Endothelial cell of umbilical vein (primary cell): ENCODE data around the gene LRCH2. TPM values are rescaled to one million over a fixed set of nuclear protein-coding genes. Genes with fewer than 3 reads are reported as not detected.

Source experiments
- BruUV-seq: library from RNA; stranded (reverse); fragments of 400-500 nt; replicated peaks from 2 replicates; lab custom pipeline; 2021; lab: Mats Ljungman, UMichigan
- CTCF ChIA-PET: fragments of 300-600, 350-600 bp; sonication (Branson Sonifier 250); formaldehyde crosslinking; loops from one replicate; lab custom pipeline; 2021; ENCODE audit warnings: antibody characterized with exemption, inconsistent platforms; lab: Charles Lee
- POLR2A ChIA-PET: fragments of 300-600, 350-600 bp; sonication (Branson Sonifier 250); formaldehyde crosslinking; loops from one replicate; lab custom pipeline; 2021; ENCODE audit warnings: antibody characterized with exemption, inconsistent platforms; lab: Charles Lee
- DNase-seq: peaks from one replicate; pipeline ENCODE4 v3.0.0-alpha.2; 2011; ENCODE audit warnings: low read depth, low spot score
- FAIRE-seq: peaks from 2 replicates; lab custom pipeline; 2011; peaks lifted over from hg19 to GRCh38; lab: Jason Lieb, UNC
- H2AFZ ChIP-seq: 2 replicates; pipeline ENCODE4 v1.6.0; 2012; ENCODE audit warnings: low read depth, low read length, control low read depth, inconsistent platforms
- H3K27ac ChIP-seq: 2 replicates; pipeline ENCODE4 v1.5.1; 2011; ENCODE audit warnings: low read depth, mild to moderate bottlenecking, control low read depth, low read length, moderate library complexity; ENCODE audit not compliant: insufficient read depth
- H3K27me3 ChIP-seq, 2 experiments: 2 replicates each; pipeline versions ENCODE4 v1.6.0 to v1.6.1; 2011; ENCODE audit warnings: low read length in 2 of 2, mixed read lengths in 1 of 2; ENCODE audit not compliant: control insufficient read depth in 2 of 2, insufficient read depth in 2 of 2
- H3K36me3 ChIP-seq, 2 experiments: 2 replicates in 1 of 2; 3 replicates in 1 of 2; pipeline ENCODE4 v1.5.1; 2011; ENCODE audit warnings: low read length in 2 of 2, mild to moderate bottlenecking in 1 of 2, moderate library complexity in 1 of 2; ENCODE audit not compliant: control insufficient read depth in 2 of 2, insufficient read depth in 2 of 2; ENCODE audit errors: extremely low read depth in 1 of 2
- H3K4me1 ChIP-seq: 3 replicates; pipeline ENCODE4 v1.5.1; 2011; ENCODE audit warnings: mild to moderate bottlenecking, low read length; ENCODE audit not compliant: control insufficient read depth, insufficient read depth; ENCODE audit errors: extremely low read depth
- H3K4me2 ChIP-seq: 2 replicates; pipeline ENCODE4 v1.6.1; 2011; ENCODE audit warnings: low read length, control low read depth, mixed read lengths; ENCODE audit not compliant: insufficient read depth
- H3K4me3 ChIP-seq, 3 experiments: fragments of 200-600 bp in 1 of 3; sonication (generic), shearing (Covaris generic) in 1 of 3; replicated peaks in 1 of 3; 2 replicates each; pipeline ENCODE4 v1.5.1; 2011 to 2016; ENCODE audit warnings: control low read depth in 3 of 3, low read length in 3 of 3, mild to moderate bottlenecking in 2 of 3, inconsistent platforms in 1 of 3, low read depth in 1 of 3, moderate library complexity in 1 of 3; ENCODE audit not compliant: insufficient read depth in 1 of 3
- H3K79me2 ChIP-seq: 2 replicates; pipeline ENCODE4 v1.6.0; 2012; ENCODE audit warnings: low read length, inconsistent platforms; ENCODE audit not compliant: control insufficient read depth, insufficient read depth
- H3K9ac ChIP-seq: replicated peaks from 2 replicates; pipeline ENCODE3; 2011; ENCODE audit warnings: low read length, control low read depth; ENCODE audit not compliant: insufficient read depth; ENCODE audit errors: extremely low read depth
- H3K9me1 ChIP-seq: replicated peaks from 3 replicates; pipeline ENCODE4 v1.6.0; 2011; ENCODE audit warnings: mild to moderate bottlenecking, low read length; ENCODE audit not compliant: control insufficient read depth, insufficient read depth; ENCODE audit errors: extremely low read depth
- H3K9me3 ChIP-seq: replicated peaks from 2 replicates; pipeline ENCODE4 v1.5.1; 2012; ENCODE audit warnings: low read length, inconsistent platforms; ENCODE audit not compliant: control insufficient read depth, insufficient read depth
- H4K20me1 ChIP-seq: replicated peaks from 2 replicates; pipeline ENCODE3; 2011; ENCODE audit warnings: mild to moderate bottlenecking, low read length; ENCODE audit not compliant: control insufficient read depth, insufficient read depth; ENCODE audit errors: extremely low read depth
- CTCF ChIP-seq, 2 donors: IDR thresholded peaks; 1 replicate in 1 of 2; 2 replicates in 1 of 2; pipeline ENCODE4 v1.5.1; 2011; ENCODE audit warnings: low read length in 2 of 2, mild to moderate bottlenecking in 2 of 2, moderate library complexity in 2 of 2, control low read depth in 1 of 2, inconsistent platforms in 1 of 2, low read depth in 1 of 2; ENCODE audit not compliant: insufficient read depth in 1 of 2; ENCODE audit errors: extremely low read depth in 1 of 2
- EZH2 ChIP-seq: IDR thresholded peaks from 2 replicates; pipeline ENCODE4 v1.6.1; 2012; ENCODE audit warnings: borderline replicate concordance, low read depth, mild to moderate bottlenecking, moderate library complexity, low read length, inconsistent platforms; ENCODE audit not compliant: severe bottlenecking
- FOS ChIP-seq: IDR thresholded peaks from 2 replicates; pipeline ENCODE4 v1.6.1; 2011; ENCODE audit warnings: mild to moderate bottlenecking, low read length, moderate library complexity, borderline replicate concordance; ENCODE audit not compliant: insufficient read depth
- GATA2 ChIP-seq: IDR thresholded peaks from 2 replicates; pipeline ENCODE4 v1.7.0; 2011; ENCODE audit warnings: low read depth, mild to moderate bottlenecking, moderate library complexity, mixed read lengths, low read length; ENCODE audit not compliant: insufficient read length, insufficient read depth
- JUN ChIP-seq: IDR thresholded peaks from 2 replicates; pipeline ENCODE4 v1.6.1; 2011; ENCODE audit warnings: borderline replicate concordance, low read depth; ENCODE audit not compliant: insufficient read length, insufficient read depth
- MAX ChIP-seq: IDR thresholded peaks from 2 replicates; pipeline ENCODE4 v1.6.1; 2011; ENCODE audit not compliant: insufficient read depth, insufficient read length
- MYC ChIP-seq: IDR thresholded peaks from one replicate; pipeline ENCODE4 v1.6.1; 2011; ENCODE audit warnings: mild to moderate bottlenecking, low read depth, low read length
- POLR2A ChIP-seq: IDR thresholded peaks from 2 replicates; pipeline ENCODE4 v1.6.1; 2012; ENCODE audit warnings: low read depth, mild to moderate bottlenecking, control low read depth, low read length
- POLR2AphosphoS5 ChIP-seq: IDR thresholded peaks from 2 replicates; pipeline ENCODE4 v1.6.1; 2012; ENCODE audit warnings: low read depth, mild to moderate bottlenecking, control low read depth, low read length, moderate library complexity; ENCODE audit not compliant: insufficient read depth
- dilution Hi-C: fragments of 300-500 bp; cut with MboI; formaldehyde crosslinking; loops from one replicate; pipeline ENCODE4 v1.15.0; 2019; ENCODE audit warnings: low sequenced_read_pairs; ENCODE audit not compliant: extremely low pct_ligation_motif_present
- intact Hi-C: fragments of 100-400 bp; cut with micrococcal nuclease; formaldehyde crosslinking; loops from one replicate; pipeline ENCODE4 v1.10.0; 2022
- polyA plus RNA-seq, 4 experiments: library from polyadenylated mRNA; depleted of rRNA in 3 of 4; stranded (reverse) in 3 of 4; unstranded in 1 of 4; fragments of >200 nt; gene quantifications; 2 replicates each; pipeline versions ENCODE4 v1.2.1 to v1.2.3, GENCODE V29; 2011 to 2012; ENCODE audit warnings: missing spikeins in 1 of 4
- total RNA-seq: library from RNA; stranded (reverse); gene quantifications from 2 replicates; pipeline ENCODE4 v1.2.3, GENCODE V29; 2021

The LRCH2 gene
- total and polyA plus RNA-seq, 2 donors (not counting 3 experiments of a cell fraction or from before 2014, with no cell fraction given) = 1.1 to 4.6 TPM

GRCh38 chrX:115177932-115178331 lies 56.0 kb downstream of the LRCH2 start:
- intact Hi-C loops (no loop called here), dilution Hi-C loops (no loop called here)
- H3K9me3 ChIP-seq = no peaks in the 10 kb centered on the region
- FAIRE-seq (no peak), DNase-seq (no peak)
- CTCF ChIA-PET = no interaction called here
- no peak overlapping the region for H3K4me3 ChIP-seq
- H3K36me3 ChIP-seq = no peaks in the 10 kb centered on the region
- H2AFZ ChIP-seq = no peak overlapping the region
- no peaks in the 10 kb centered on the region for H3K9me1 ChIP-seq
- H3K4me2 ChIP-seq = no peak overlapping the region
- no peaks in the 10 kb centered on the region for H3K27me3 ChIP-seq
- TF ChIP-seq EZH2 = no peak
- TF ChIP-seq JUN = no peak
- no peak for TF ChIP-seq POLR2AphosphoS5
- peaks cover 9% of the 10 kb centered on the region for H3K4me1 ChIP-seq
- no peaks in the 10 kb centered on the region for H3K79me2 ChIP-seq
- H3K27ac ChIP-seq = no peak overlapping the region
- no peak overlapping the region for H3K9ac ChIP-seq
- H4K20me1 ChIP-seq = no peaks in the 10 kb centered on the region
- BruUV-seq = no TSS peak
- POLR2A ChIA-PET = interaction anchor here (0.5 kb wide), 1 partner anchor 302 kb away, joined by 3 read pairs; no protein-coding TSS in a partner anchor

- Histone ChIP-seq H3K4me3 (no peak overlapping the region), H3K27me3 (no peaks in the 10 kb centered on the region), H3K9me3 (no peaks in the 10 kb centered on the region), H4K20me1 (no peaks in the 10 kb centered on the region), H3K4me2 (no peak overlapping the region), H3K9ac (peak overlapping the region; percentile 51), H3K27ac (peak overlapping the region; percentile 53), H3K4me1 (peaks cover 9% of the 10 kb centered on the region), H3K36me3 (no peaks in the 10 kb centered on the region), H2AFZ (no peak overlapping the region), H3K9me1 (no peaks in the 10 kb centered on the region), H3K79me2 (no peaks in the 10 kb centered on the region)
- BruUV-seq = no TSS peak
- CTCF ChIA-PET = no interaction called here
- dilution Hi-C loops = no loop called here
- POLR2A ChIA-PET = interaction anchor here (0.6 kb wide), 1 partner anchor 455 kb away, joined by 3 read pairs; no protein-coding TSS in a partner anchor
- DNase-seq (peak; percentile 62), FAIRE-seq (peak; percentile 85)
- intact Hi-C loops = loop anchor here (5.0 kb wide), 1 partner anchor 58 kb away; the partner anchor contains the start of gene LRCH2
- no peak for TF ChIP-seq POLR2A
- TF ChIP-seq FOS = peak; percentile 40
- no peak for TF ChIP-seq MAX
- TF ChIP-seq EZH2 = no peak
- TF ChIP-seq MYC = no peak
- TF ChIP-seq CTCF (IDR thresholded peaks at IDR 0.05; ENCODE audit: extremely low read depth in 1 of 2, insufficient read depth in 1 of 2, low read depth in 1 of 2, low read length in 2 of 2) = no peak
- TF ChIP-seq JUN = no peak
- TF ChIP-seq GATA2 = peak; percentile 46
- no peak for TF ChIP-seq POLR2AphosphoS5
These were observed 59.3 kb downstream of the LRCH2 start for GRCh38 chrX:115174548-115174947.
